ENCODE data around the gene SLC22A23.

- no peak for TF ChIP-seq TAF1 (IDR thresholded peaks at IDR 0.05; ENCODE audit: low read depth)
- no peak for TF ChIP-seq ZBTB7A (IDR thresholded peaks at IDR 0.05; ENCODE audit: low read depth)
- TF ChIP-seq REST (IDR thresholded peaks at IDR 0.05; ENCODE audit: low read depth): no peak
- no peak for TF ChIP-seq YY1 (IDR thresholded peaks at IDR 0.05; ENCODE audit: low read depth)
- TF ChIP-seq EP300 (IDR thresholded peaks at IDR 0.05; ENCODE audit: borderline replicate concordance): no peak
- no peak for TF ChIP-seq USF1 (IDR thresholded peaks at IDR 0.05)
- no peak for TF ChIP-seq CEBPB (IDR thresholded peaks at IDR 0.05)
These were observed 37.1 kb downstream of the SLC22A23 start for GRCh38 chr6:3419624-3420272.
